HL-60 (cell line): Measurements from ENCODE around the gene SCAMP5.

Experiments used
- DNase-seq, 2 experiments: peaks; one replicate each; pipeline ENCODE4 v3.0.0-alpha.2; 2010 to 2020; ENCODE audit warnings: low read depth in 1 of 2, low spot score in 1 of 2
- H3K27ac ChIP-seq: fragments of 250-450 bp; sonication (Bioruptor Pico); replicated peaks from 2 replicates; pipeline ENCODE4 v1.5.1; 2020; ENCODE audit warnings: mild to moderate bottlenecking, moderate library complexity
- H3K27me3 ChIP-seq: fragments of 250-450 bp; sonication (Bioruptor Pico); 2 replicates; pipeline ENCODE4 v1.5.1; 2021; ENCODE audit warnings: mild to moderate bottlenecking, moderate library complexity; ENCODE audit not compliant: insufficient read depth, poor library complexity, severe bottlenecking
- H3K4me3 ChIP-seq: replicated peaks from 2 replicates; pipeline ENCODE4 v1.5.1; 2011; ENCODE audit warnings: mild to moderate bottlenecking, control low read depth, low read length; ENCODE audit not compliant: insufficient read depth
- GABPA ChIP-seq: IDR thresholded peaks from 2 replicates; pipeline ENCODE4 v1.6.1; 2012; ENCODE audit warnings: low read depth
- POLR2AphosphoS5 ChIP-seq: IDR thresholded peaks from 2 replicates; pipeline ENCODE4 v1.6.1; 2012; ENCODE audit warnings: low read depth
- REST ChIP-seq: IDR thresholded peaks from 2 replicates; pipeline ENCODE4 v1.6.1; 2012; ENCODE audit warnings: low read depth; ENCODE audit not compliant: insufficient replicate concordance
- SPI1 ChIP-seq: IDR thresholded peaks from 2 replicates; pipeline ENCODE4 v1.6.1; 2012; ENCODE audit warnings: low read depth, mild to moderate bottlenecking, borderline replicate concordance
- TF ChIP-seq, protein P1 (sequence below): IDR thresholded peaks from one replicate; pipeline ENCODE4 v1.5.1; 2011; ENCODE audit warnings: low read length, control low read depth, inconsistent platforms; ENCODE audit not compliant: insufficient read depth

SCAMP5 gene

GRCh38 chr15:75065467-75065850 is 70.1 kb downstream of the SCAMP5 start:
- Histone ChIP-seq H3K4me3 (no peak overlapping the region), H3K27me3 (no peaks in the 10 kb centered on the region), H3K27ac (no peak overlapping the region)
- TF ChIP-seq GABPA (no peak), SPI1 (no peak), POLR2AphosphoS5 (no peak), REST (no peak)
- TF ChIP-seq, protein P1, sequence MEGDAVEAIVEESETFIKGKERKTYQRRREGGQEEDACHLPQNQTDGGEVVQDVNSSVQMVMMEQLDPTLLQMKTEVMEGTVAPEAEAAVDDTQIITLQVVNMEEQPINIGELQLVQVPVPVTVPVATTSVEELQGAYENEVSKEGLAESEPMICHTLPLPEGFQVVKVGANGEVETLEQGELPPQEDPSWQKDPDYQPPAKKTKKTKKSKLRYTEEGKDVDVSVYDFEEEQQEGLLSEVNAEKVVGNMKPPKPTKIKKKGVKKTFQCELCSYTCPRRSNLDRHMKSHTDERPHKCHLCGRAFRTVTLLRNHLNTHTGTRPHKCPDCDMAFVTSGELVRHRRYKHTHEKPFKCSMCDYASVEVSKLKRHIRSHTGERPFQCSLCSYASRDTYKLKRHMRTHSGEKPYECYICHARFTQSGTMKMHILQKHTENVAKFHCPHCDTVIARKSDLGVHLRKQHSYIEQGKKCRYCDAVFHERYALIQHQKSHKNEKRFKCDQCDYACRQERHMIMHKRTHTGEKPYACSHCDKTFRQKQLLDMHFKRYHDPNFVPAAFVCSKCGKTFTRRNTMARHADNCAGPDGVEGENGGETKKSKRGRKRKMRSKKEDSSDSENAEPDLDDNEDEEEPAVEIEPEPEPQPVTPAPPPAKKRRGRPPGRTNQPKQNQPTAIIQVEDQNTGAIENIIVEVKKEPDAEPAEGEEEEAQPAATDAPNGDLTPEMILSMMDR, result no peak
- DNase-seq, result no peak

DNA sequence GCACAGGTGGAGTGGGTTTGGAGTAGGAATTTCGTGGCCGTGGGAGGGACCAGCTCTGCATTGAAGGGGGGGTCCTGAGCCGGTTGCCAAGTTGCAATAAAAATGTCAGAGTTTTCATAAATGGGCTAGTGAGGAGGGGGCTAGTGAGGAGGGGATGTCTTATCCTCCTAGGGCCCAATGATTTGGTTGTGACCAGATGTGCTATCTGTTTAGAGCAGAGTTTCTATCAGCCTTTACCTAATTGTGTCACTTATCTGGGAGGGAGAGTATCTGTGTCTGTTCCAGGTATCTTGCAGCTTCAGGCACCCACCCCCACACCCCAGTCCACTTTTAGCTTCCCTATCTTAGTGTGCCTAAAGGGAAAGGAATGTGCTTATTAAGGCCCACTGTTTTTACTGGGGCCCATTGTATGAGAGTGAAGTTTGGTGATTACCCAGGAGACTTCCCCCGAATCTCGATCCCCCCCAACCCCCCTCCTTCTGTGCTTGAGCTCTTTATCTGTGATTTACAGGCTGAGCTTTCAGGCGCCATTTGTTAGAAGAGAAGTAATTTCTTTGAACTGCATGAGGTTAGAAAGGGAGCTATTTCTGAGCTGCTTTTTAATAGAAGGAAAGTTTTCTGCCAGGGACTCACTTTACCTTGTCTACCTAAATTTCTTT is 70.6 kb downstream of the SCAMP5 start:
- no peaks in the 10 kb centered on the region for H3K27me3 ChIP-seq
- DNase-seq, result no peak
- no peak overlapping the region for H3K4me3 ChIP-seq
- TF ChIP-seq, protein P1, result no peak
- TF ChIP-seq SPI1 (no peak), POLR2AphosphoS5 (no peak), REST (no peak), GABPA (no peak)
- no peak overlapping the region for H3K27ac ChIP-seq

- Histone ChIP-seq H3K4me3 (no peak overlapping the region), H3K27ac (no peak overlapping the region; the same call in 1 of the 2 replicates), H3K27me3 (no peaks in the 10 kb centered on the region)
- TF ChIP-seq SPI1 (no peak), GABPA (no peak), POLR2AphosphoS5 (no peak), REST (no peak)
- TF ChIP-seq, protein P1, result no peak
- DNase-seq, result peak in 1 of 2 experiments; percentile 56
Observed at GRCh38 chr15:75067123-75067830, 71.9 kb downstream of the SCAMP5 start.
